KMS-11 (cell line): ENCODE data around the gene RTN4IP1.
"Not testable (repeated sequence)": the region's sequence is repeated elsewhere in the genome, so short reads cannot be mapped to it uniquely, and the experiment has no call there.

ENCODE experiments used
- H2AFZ ChIP-seq: fragments of 200-600 bp; sonication (generic); 2 replicates; pipeline ENCODE4 v1.6.1; 2016; ENCODE audit warnings: antibody characterized with exemption, mixed run types, low read depth
- H3K27ac ChIP-seq: fragments of 200-600 bp; sonication (generic); 2 replicates; pipeline ENCODE4 v1.6.1; 2016; ENCODE audit warnings: mild to moderate bottlenecking, mixed run types
- H3K27me3 ChIP-seq: fragments of 200-600 bp; sonication (generic); 2 replicates; pipeline ENCODE4 v1.6.1; 2017; ENCODE audit warnings: mild to moderate bottlenecking, low read depth, mixed run types, moderate library complexity; ENCODE audit not compliant: insufficient read depth
- H3K36me3 ChIP-seq: fragments of 200-600 bp; sonication (generic); 2 replicates; pipeline ENCODE4 v1.6.1; 2017; ENCODE audit warnings: mild to moderate bottlenecking, mixed run types; ENCODE audit not compliant: insufficient read depth
- H3K4me1 ChIP-seq: fragments of 200-600 bp; sonication (generic); 2 replicates; pipeline ENCODE4 v1.6.1; 2016; ENCODE audit warnings: mild to moderate bottlenecking, low read depth, mixed run types; ENCODE audit not compliant: poor library complexity, severe bottlenecking
- H3K4me2 ChIP-seq: fragments of 200-600 bp; sonication (generic); 2 replicates; pipeline ENCODE4 v1.7.0; 2016; ENCODE audit warnings: mild to moderate bottlenecking, mixed run types
- H3K4me3 ChIP-seq: fragments of 200-600 bp; sonication (generic); IDR thresholded peaks from 2 replicates; pipeline ENCODE4 v1.6.1; 2017; ENCODE audit warnings: low read depth, low read length, mixed read lengths; ENCODE audit not compliant: insufficient read depth
- H3K79me2 ChIP-seq: fragments of 200-600 bp; sonication (generic); 2 replicates; pipeline ENCODE4 v1.6.1; 2016; ENCODE audit warnings: low read depth, mixed run types; ENCODE audit not compliant: insufficient read depth
- H3K9ac ChIP-seq: fragments of 200-600 bp; sonication (generic); 2 replicates; pipeline ENCODE4 v1.6.1; 2016; ENCODE audit warnings: mild to moderate bottlenecking, mixed run types
- H4K20me1 ChIP-seq: fragments of 200-600 bp; sonication (generic); 2 replicates; pipeline ENCODE4 v1.6.1; 2016; ENCODE audit warnings: mild to moderate bottlenecking, mixed run types; ENCODE audit not compliant: insufficient read depth
- TF ChIP-seq, protein P1 (sequence below): fragments of 200-600 bp; sonication (generic); conservative IDR thresholded peaks from 2 replicates; pipeline ENCODE4 v1.6.1; 2017; ENCODE audit warnings: low read depth, mild to moderate bottlenecking, antibody characterized with exemption, low read length, moderate library complexity, mixed read lengths

RTN4IP1 gene

DNA sequence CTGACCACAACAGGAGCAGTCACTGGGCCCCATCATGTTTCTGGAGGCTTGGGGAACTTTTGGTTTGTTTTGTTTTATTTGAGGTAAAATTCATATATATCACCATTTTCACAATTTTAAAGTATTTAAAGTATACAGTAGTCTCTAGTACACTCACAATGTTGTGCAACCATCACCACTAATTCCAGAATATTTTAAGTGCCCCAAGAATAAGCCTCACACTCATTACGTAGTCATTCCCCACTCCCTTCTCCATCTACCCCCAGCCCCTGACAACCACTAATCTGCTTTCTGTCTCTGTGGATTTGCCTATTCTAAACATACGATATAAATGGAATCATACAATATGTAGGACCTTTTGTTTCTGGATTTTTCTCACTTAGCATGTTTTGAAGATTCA, 29.0 kb downstream of the RTN4IP1 start:
- TF ChIP-seq, protein P1, sequence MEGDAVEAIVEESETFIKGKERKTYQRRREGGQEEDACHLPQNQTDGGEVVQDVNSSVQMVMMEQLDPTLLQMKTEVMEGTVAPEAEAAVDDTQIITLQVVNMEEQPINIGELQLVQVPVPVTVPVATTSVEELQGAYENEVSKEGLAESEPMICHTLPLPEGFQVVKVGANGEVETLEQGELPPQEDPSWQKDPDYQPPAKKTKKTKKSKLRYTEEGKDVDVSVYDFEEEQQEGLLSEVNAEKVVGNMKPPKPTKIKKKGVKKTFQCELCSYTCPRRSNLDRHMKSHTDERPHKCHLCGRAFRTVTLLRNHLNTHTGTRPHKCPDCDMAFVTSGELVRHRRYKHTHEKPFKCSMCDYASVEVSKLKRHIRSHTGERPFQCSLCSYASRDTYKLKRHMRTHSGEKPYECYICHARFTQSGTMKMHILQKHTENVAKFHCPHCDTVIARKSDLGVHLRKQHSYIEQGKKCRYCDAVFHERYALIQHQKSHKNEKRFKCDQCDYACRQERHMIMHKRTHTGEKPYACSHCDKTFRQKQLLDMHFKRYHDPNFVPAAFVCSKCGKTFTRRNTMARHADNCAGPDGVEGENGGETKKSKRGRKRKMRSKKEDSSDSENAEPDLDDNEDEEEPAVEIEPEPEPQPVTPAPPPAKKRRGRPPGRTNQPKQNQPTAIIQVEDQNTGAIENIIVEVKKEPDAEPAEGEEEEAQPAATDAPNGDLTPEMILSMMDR: no peak

DNA sequence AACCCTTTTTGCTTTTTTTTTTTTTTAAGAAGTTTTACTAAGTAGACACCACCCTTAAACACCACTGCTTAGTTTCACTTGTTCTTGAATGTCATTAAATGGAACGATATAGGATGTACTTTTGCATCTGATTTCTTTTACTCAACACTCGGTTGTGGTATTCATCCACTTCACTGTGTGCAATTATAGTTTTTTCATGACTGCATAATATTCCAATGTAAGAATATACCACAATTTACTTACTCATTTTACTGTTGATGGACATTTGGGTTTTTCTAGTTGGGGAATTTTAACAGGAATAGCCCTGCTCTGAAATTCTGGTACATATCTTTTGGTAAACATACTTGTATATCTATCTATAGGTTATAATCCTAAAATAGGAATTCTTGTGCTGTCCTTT, 29.9 kb downstream of the RTN4IP1 start:
- Histone ChIP-seq H3K36me3 (no peaks in the 10 kb centered on the region), H3K4me2 (no peak overlapping the region), H2AFZ (no peak overlapping the region), H3K9ac (no peak overlapping the region), H3K27ac (no peak overlapping the region), H3K4me1 (no peaks in the 10 kb centered on the region), H3K27me3 (no peaks in the 10 kb centered on the region), H3K4me3 (no peak overlapping the region), H3K79me2 (no peaks in the 10 kb centered on the region), H4K20me1 (no peaks in the 10 kb centered on the region)
- TF ChIP-seq, protein P1: no peak

More for the DNA sequence above, 29.0 kb downstream of the RTN4IP1 start:
- Histone ChIP-seq H3K9ac (no peak overlapping the region), H2AFZ (no peak overlapping the region), H3K79me2 (no peaks in the 10 kb centered on the region), H3K36me3 (no peaks in the 10 kb centered on the region), H3K4me1 (no peaks in the 10 kb centered on the region), H3K27ac (no peak overlapping the region), H3K4me3 (no peak overlapping the region), H3K27me3 (no peaks in the 10 kb centered on the region), H4K20me1 (no peaks in the 10 kb centered on the region), H3K4me2 (no peak overlapping the region)

DNA sequence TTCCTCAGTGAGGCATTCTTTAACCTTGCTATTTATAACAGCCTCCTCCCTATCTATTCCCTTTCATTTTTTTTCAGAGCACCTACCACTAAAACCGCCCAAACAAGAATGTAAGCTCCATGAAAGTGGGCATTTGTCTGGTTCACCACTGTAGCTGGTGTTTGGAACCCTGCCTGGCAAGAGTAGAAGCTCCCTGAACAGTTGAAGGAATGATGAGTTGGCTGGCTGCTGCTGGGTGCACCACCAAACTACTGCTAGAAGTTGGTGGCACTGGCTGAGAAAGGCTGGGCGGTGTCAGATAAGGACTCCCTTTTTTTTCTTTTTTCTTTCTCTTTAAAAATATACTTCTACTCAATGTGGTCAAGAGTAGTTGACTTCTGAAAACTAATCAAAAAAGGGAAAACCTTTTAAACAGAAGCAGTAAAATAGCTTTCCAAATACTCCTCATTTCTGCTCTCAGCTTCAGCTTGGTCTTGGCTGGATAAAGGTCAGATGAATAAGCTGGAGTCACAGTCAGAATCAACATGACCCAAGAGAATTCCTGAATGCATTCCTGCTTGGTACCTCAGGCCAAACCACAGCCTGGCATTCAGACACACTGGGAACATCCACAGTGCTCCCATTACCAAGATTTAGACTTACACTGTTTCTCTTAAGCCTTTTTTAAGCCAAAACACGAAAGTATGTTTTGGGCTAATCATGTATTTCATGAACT, 38.0 kb downstream of the RTN4IP1 start:
- no peak overlapping the region for H3K4me2 ChIP-seq
- H3K27ac ChIP-seq: no peak overlapping the region

DNA sequence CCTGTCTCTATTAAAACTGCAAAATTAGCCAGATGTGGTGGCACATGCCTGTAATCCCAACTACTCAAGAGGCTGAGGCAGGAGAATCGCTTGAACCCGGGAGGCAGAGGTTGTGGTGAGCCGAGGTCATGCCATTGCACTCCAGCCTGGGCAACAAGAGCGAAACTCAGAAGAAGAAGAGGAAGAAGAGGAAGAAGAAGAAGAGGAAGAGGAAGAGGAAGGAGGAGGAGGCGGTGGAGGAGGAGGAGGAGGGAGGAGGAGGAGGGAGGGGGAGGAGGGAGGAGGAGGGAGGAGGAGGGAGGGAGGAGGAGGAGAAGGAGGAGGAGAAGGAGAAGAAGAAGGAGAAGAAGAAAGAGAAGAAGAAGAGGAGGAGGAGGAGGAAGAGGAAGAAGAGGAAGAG, 40.4 kb downstream of the RTN4IP1 start:
- not testable (repeated sequence) for H2AFZ ChIP-seq, H4K20me1 ChIP-seq, H3K4me2 ChIP-seq, H3K27me3 ChIP-seq, H3K27ac ChIP-seq, H3K4me3 ChIP-seq, H3K9ac ChIP-seq, H3K36me3 ChIP-seq, H3K4me1 ChIP-seq, H3K79me2 ChIP-seq

More for the DNA sequence above, 38.0 kb downstream of the RTN4IP1 start:
- H3K4me3 ChIP-seq: no peak overlapping the region
- H4K20me1 ChIP-seq: no peaks in the 10 kb centered on the region
- no peaks in the 10 kb centered on the region for H3K36me3 ChIP-seq
- H3K27me3 ChIP-seq: no peaks in the 10 kb centered on the region
- no peak overlapping the region for H2AFZ ChIP-seq
- no peaks in the 10 kb centered on the region for H3K79me2 ChIP-seq
- H3K4me1 ChIP-seq: no peaks in the 10 kb centered on the region
- TF ChIP-seq, protein P1: no peak
- no peak overlapping the region for H3K9ac ChIP-seq

DNA sequence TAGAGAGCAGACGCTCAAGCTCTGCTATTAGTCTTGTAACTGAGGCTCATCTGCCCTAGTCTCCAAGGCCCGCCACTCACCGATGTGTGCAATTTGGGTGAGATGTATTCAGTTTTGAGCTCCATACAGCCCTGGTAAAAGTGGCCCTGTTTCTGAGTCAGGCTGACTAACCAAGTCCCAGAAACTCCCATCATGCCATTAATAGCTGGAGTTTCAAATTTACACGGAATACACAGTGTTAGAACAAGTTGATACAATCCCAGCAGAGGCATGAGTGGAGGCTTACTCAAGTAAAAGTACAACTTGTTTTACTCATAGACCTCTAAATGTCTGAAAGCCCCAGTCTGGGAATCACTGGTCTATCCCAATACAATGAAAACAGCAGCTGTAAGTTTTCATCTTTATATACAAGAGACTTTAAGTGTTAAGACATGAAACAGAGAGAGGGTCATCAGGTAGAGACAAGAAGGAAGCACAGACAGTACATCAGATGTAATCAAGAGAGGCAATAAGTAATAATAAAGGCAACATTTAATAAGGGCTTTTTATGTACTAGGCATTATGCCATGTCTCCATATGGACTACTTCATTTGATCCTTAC, 42.4 kb downstream of the RTN4IP1 start:
- Histone ChIP-seq H3K4me2 (no peak overlapping the region), H3K9ac (no peak overlapping the region), H3K36me3 (no peaks in the 10 kb centered on the region), H2AFZ (no peak overlapping the region), H3K4me3 (no peak overlapping the region), H4K20me1 (no peaks in the 10 kb centered on the region), H3K27ac (no peak overlapping the region), H3K27me3 (no peaks in the 10 kb centered on the region), H3K4me1 (no peaks in the 10 kb centered on the region), H3K79me2 (no peaks in the 10 kb centered on the region)
- TF ChIP-seq, protein P1: no peak
